ENCODE measurements around the gene DBP.
"Not testable (repeated sequence)": the region's sequence is repeated elsewhere in the genome, so short reads cannot be mapped to it uniquely, and the experiment has no call there.

The DBP gene

GRCh38 chr19:48639483-48640375 lies 2.5 kb upstream of the DBP start:
- DNase-seq, result no peak

- no peak for DNase-seq
Observed at GRCh38 chr19:48638831-48639381, 1.7 kb upstream of the DBP start.

GRCh38 chr19:48637948-48638830 lies 1.0 kb upstream of the DBP start:
- peak; percentile 78 for DNase-seq

GRCh38 chr19:48637449-48637947 lies 319 bp upstream of the DBP start:
- peak; percentile 100 for DNase-seq

- no peak for DNase-seq
Observed at GRCh38 chr19:48635966-48636858, 967 bp downstream of the DBP start.

GRCh38 chr19:48635263-48635965 lies 1.8 kb downstream of the DBP start:
- DNase-seq, result peak; percentile 73

GRCh38 chr19:48634424-48635262 lies 2.5 kb downstream of the DBP start:
- DNase-seq, result peak; percentile 89

GRCh38 chr19:48634036-48634342 lies 3.2 kb downstream of the DBP start:
- DNase-seq, result no peak

GRCh38 chr19:48633148-48634035 lies 3.8 kb downstream of the DBP start:
- DNase-seq, result no peak

- DNase-seq, result no peak
Observed at GRCh38 chr19:48632692-48633147, 4.5 kb downstream of the DBP start.

GRCh38 chr19:48632286-48632685 lies 4.9 kb downstream of the DBP start:
- not testable (repeated sequence) for DNase-seq

GRCh38 chr19:48631225-48631624 lies 6.0 kb downstream of the DBP start:
- no peak for DNase-seq

GRCh38 chr19:48630296-48631063 lies 6.7 kb downstream of the DBP start:
- DNase-seq, result no peak

GRCh38 chr19:48629599-48630295 lies 7.4 kb downstream of the DBP start:
- DNase-seq, result no peak

- no peak for DNase-seq
Observed at GRCh38 chr19:48629297-48629598, 7.9 kb downstream of the DBP start.

- no peak for DNase-seq
Observed at GRCh38 chr19:48628486-48629296, 8.5 kb downstream of the DBP start.

GRCh38 chr19:48627865-48628314 lies 9.3 kb downstream of the DBP start:
- DNase-seq, result no peak
